Left ventricle myocardium superior (tissue), 1 donor: ENCODE data around the gene CBL. TPM values are rescaled to one million over a fixed set of nuclear protein-coding genes. Genes with fewer than 3 reads are reported as not detected.

ENCODE experiments used
- ATAC-seq: fragments of 200-7000 bp; cut with Tn5 transposase; one replicate; pipeline ENCODE4 v1.9.1; 2020; ENCODE audit warnings: mild to moderate bottlenecking, moderate library complexity
- DNase-seq: peaks from one replicate; pipeline ENCODE4 v3.0.0-alpha.2; 2020
- intact Hi-C: fragments of 100-400 bp; cut with micrococcal nuclease; formaldehyde crosslinking; loops from one replicate; pipeline ENCODE4 v1.11.0; 2022
- total RNA-seq: library from RNA; stranded (reverse); fragmentation: NEBNext Ultra II Directional; extraction: Animal tissue kit (Norgen Biotek cat#: 25700); gene quantifications from one replicate; pipeline ENCODE4 v1.2.1, GENCODE V29; 2021
- donor health status: DM: no; HTN: yes; CAD: no; lungs with severe emphysema.

The CBL gene
- total RNA-seq, 1 donor from 2014 or later = 7.1 TPM

DNA sequence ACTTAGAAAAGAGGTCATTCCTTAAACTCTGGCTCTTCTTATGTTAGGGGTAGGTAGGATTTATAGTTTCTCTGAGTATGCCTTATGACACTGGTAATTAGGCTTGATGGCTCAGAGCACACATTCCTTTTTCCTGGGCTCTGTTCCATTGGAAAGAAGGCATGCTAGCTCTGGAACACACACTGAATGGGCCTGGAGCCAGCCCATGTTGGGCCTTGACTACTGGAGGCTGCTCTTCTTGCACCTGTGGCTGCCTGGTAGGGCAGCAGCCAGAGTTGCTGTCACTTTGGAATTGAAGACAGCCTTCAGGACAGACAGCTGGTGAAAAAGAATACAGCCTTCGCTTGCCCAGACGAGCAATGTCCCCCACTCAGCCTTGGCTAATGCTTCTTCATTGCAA, 92.6 kb downstream of the CBL start:
- ATAC-seq (peak; percentile 95), DNase-seq (peak; percentile 85)
- intact Hi-C loops = no loop called here

DNA sequence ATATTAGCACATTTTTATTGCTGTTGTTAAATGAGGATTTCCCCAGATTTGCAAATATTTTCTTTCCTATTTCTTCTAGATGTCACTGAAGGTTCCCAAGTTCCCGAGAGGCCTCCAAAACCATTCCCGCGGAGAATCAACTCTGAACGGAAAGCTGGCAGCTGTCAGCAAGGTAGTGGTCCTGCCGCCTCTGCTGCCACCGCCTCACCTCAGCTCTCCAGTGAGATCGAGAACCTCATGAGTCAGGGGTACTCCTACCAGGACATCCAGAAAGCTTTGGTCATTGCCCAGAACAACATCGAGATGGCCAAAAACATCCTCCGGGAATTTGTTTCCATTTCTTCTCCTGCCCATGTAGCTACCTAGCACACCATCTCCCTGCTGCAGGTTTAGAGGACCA, 93.3 kb downstream of the CBL start:
- ATAC-seq (no peak), DNase-seq (no peak)
- intact Hi-C loops = no loop called here

GRCh38 chr11:119300198-119300964, 94.2 kb downstream of the CBL start:
- no peak for DNase-seq
- ATAC-seq = peak; percentile 51
- intact Hi-C loops = no loop called here

DNA sequence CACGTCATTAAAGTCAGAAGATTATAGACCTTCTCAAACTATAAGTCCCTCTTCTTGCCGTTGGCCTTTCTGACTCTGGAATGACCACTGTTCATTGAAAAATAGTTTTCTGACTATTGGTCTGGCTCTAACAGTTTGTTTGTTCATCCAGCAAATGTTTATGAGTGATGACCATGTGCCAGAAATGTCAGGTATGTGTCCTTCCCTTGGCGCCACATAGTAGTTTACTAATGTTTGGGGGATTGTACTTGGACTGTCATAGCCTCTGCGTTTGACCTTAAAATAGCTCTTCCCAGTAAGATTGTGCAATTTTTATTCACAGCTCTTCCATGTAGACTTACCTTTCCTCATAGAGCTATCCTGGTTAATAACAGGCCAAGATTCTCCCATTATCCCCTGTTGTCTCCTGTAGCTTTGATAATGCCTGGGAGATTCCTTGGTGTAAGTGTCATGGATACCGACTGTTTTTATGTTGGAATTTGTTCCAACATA, 97.1 kb downstream of the CBL start:
- intact Hi-C loops = no loop called here
- DNase-seq (no peak), ATAC-seq (no peak)

- ATAC-seq (no peak), DNase-seq (no peak)
- intact Hi-C loops = no loop called here
Observed at GRCh38 chr11:119305556-119306372, 99.6 kb downstream of the CBL start.

DNA sequence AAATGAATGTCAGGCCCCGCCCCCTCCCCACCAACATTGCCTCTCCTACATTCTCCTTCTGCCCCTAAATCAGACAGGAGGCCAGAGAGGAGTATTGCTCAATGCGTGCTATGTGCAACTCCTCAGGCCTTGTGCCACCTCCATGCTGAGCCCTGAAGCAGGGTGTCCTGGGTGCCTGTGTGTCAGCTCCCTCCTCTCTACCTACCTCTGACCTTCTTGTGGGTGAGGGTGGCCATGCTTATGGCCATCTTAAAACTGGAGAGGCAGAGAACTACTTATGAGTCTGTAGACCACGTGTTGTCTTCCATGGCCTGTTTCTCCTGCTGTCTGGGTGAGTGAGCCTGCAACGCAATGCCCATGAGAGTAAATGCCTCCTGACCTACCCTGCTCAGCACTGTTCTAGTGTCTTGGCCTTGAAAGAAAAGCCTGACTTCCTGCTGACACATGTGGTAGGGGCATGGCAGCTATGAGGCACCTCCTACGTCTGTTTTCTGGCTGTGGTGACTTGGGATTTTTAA, 100.3 kb downstream of the CBL start:
- ATAC-seq (peak; percentile 55), DNase-seq (no peak)
- intact Hi-C loops = no loop called here

- intact Hi-C loops = no loop called here
- ATAC-seq (peak; percentile 10), DNase-seq (no peak)
Observed at GRCh38 chr11:119307219-119307618, 101.1 kb downstream of the CBL start.

DNA sequence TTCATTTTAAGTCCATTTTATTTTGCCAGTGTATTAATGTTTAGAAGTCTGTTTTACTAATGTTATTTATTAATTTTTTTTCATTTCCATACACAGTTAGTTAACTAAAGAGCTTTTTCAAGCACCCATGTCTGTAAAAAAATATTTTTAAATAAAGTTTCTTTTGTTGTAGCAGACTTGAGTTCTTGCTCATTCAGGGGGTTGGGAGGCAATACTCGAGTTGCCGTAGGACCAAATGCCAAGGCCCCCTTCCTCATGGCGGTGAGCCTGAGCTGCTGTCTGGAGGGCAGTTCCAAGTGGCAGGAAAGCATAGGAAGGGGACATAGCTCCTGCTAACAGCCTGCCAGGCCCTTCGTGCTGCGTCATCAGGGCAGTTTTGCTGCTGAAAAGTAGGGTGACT, 101.8 kb downstream of the CBL start:
- intact Hi-C loops = no loop called here
- DNase-seq = no peak
- ATAC-seq = no peak

DNA sequence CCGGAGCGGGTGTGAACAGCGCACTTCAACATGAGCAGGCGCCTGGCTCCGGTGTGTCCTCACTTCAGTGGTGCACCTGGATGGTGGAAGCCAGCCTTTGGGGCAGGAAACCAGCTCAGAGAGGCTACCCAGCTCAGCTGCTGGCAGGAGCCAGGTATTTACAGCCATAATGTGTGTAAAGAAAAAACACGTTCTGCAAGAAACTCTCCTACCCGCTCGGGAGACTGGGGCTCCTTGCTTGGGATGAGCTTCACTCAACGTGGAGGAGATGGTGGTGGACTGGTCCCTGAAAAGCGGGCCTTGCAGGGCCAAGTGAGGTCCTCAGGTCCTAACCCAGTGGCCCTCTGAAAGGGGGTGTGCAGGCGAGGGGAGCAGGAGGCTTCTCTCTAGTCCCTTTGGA, 103.3 kb downstream of the CBL start:
- ATAC-seq = no peak
- no peak for DNase-seq
- intact Hi-C loops = no loop called here

GRCh38 chr11:119309953-119310681, 104.0 kb downstream of the CBL start:
- DNase-seq (no peak), ATAC-seq (no peak)
- intact Hi-C loops = no loop called here

- intact Hi-C loops = no loop called here
- DNase-seq (no peak), ATAC-seq (no peak)
Observed at GRCh38 chr11:119310682-119311052, 104.5 kb downstream of the CBL start.

DNA sequence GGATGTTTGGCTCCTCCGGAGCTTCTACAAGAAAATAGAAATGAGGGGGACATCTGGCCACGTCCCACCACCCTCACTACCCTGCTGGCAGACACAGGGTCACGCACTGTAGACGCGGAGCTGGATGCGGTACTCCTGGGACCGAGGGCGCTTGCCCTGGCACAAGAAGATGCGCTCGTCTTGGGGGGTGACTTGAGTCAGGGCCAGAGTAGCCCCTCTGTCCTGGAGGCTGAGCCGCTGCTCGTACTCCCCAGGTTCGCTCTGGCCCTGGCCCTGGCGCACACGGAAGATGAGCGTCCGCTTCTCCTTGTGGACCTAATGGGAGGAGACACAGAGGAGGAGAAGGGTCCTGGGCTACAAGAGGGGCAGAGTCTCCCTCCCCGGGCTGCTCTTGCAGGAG, 108.6 kb downstream of the CBL start:
- DNase-seq (no peak), ATAC-seq (no peak)
- intact Hi-C loops = no loop called here

DNA sequence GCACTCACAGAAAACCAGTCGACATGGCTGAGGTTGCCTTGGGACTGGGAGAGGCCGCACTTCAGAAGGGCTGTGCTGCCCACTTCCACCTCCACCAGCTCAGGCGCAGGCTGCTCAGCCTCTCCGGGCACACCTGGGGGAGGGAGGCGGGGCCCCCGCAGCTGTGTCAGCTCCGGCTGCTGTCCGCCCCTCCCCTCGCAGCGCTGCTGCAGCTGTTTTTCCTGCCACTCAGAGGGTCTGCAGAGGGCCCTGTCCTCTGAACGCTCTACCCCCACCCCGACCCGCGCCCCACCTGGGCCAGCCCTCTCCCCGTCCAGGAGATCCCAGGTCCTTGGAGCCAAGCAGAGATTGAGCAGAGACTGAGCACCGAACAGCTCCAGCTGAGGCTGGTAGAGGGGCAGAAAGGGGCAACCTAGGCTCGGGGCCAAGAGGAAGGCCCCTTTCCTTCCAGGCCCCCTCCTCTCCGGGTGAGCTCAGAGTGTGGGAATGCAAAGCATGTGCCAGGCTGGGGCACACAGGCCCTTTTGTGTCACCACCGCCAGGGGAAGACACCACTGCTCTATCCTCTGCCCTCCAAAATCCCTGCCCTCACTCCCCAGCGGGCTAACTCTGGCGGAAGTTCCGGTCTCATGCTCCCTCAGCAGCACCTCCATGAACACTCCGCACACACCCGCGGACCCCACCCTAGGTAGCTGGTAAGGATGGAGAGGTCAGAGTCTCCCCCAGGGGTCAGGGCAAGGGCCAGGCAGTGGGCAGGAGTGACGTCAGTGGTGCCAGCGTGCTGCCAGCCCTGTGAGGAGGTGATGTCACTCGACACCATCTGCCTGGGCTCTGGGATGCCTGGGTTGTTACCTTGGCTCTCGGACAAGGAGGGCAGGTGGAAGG, 109.2 kb downstream of the CBL start:
- peak; percentile 58 for DNase-seq
- peak; percentile 60 for ATAC-seq
- intact Hi-C loops = no loop called here

GRCh38 chr11:119316016-119316728, 110.0 kb downstream of the CBL start:
- peak; percentile 61 for ATAC-seq
- intact Hi-C loops = no loop called here
- DNase-seq = peak; percentile 82

DNA sequence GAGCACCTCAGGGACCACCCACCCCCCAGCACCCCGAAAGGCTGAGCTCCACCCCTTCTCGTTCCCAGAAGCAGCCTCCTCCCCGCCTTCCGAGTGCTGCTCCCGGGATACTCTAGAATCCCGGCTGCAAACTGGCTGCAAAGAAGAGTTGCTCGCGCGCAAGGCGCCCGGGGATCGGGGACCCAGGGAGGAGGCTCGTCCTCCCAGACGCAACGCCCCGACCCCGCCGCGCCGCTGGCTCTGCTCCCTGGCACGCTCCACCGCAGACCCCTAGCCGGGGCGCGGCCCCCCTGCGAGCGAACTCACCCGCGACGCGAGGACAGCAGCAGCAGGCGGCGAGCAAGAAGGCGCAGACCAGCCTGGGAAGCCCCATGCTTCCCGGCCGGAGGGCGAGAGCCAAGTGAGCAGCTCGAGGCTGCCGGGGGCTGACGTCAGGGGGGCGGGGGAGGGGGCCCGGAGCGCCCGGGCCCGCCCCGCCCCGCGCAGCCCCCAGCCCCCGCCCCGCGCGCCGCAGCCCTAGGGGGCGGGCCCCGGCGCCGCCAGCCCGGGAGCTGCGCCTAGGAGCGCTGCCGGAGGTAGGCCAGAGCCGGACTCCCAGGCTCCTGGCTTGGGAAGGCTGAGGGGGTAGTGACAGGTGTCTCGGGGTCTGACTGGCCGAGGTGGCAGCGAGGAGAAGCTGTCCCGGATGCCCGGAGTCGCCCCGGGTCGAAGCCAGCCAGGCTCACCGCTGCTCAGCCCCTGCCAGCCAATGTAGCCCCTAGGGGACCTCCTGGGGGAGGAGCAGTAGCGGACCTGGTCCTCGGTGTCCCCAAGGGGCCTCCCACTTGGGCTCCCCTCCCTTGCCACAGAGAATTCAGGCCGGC, 110.8 kb downstream of the CBL start, which contains the start of gene MCAM:
MCAM (minus strand) TSS at position 402 of the 863 bp plus-strand sequence; CDS start at position 373, 29 bp downstream.
- intact Hi-C loops = no loop called here
- DNase-seq (peak; percentile 56), ATAC-seq (peak; percentile 43)

- no peak for ATAC-seq
- intact Hi-C loops = no loop called here
- DNase-seq = no peak
Observed at GRCh38 chr11:119317592-119318239, 111.6 kb downstream of the CBL start.
